ENCODE results near the gene EFCAB11. TPM values are rescaled to one million over a fixed set of nuclear protein-coding genes. Genes with fewer than 3 reads are reported as not detected.

The EFCAB11 gene
- 1.4 and 3.7 TPM in 2 replicates for total RNA-seq

GRCh38 chr14:89954070-89955021 lies at the start of gene EFCAB11:
EFCAB11 (minus strand) TSS chr14:89954730; CDS start chr14:89954660, 70 bp downstream.

GRCh38 chr14:89955745-89956660 lies 1.5 kb upstream of the EFCAB11 start, which contains the start of gene TDP1:
TDP1 (plus strand) TSS chr14:89955927; CDS start chr14:89963115, 7,188 bp downstream.

Other genes with a start within 250 kb of the EFCAB11 start
- 10.5 and 25.1 TPM in 2 replicates for gene TDP1, start 1.2 kb upstream of the EFCAB11 start, total RNA-seq
- 0.13 TPM in 1 of 2 replicates, not detected in the other for gene KCNK13, start 107.3 kb upstream of the EFCAB11 start, total RNA-seq

Data from epithelial cell of alveolus of lung (primary cell).